HG03108 (cell line): ENCODE results near the gene LARP1.
"Not testable (repeated sequence)": the region's sequence is repeated elsewhere in the genome, so short reads cannot be mapped to it uniquely, and the experiment has no call there.

Source experiments
- ATAC-seq: cut with Tn5 transposase; IDR thresholded peaks from one replicate; pipeline ENCODE4 v1.9.1; 2021; ENCODE audit warnings: moderate library complexity; ENCODE audit not compliant: unreplicated experiment

LARP1 gene

DNA sequence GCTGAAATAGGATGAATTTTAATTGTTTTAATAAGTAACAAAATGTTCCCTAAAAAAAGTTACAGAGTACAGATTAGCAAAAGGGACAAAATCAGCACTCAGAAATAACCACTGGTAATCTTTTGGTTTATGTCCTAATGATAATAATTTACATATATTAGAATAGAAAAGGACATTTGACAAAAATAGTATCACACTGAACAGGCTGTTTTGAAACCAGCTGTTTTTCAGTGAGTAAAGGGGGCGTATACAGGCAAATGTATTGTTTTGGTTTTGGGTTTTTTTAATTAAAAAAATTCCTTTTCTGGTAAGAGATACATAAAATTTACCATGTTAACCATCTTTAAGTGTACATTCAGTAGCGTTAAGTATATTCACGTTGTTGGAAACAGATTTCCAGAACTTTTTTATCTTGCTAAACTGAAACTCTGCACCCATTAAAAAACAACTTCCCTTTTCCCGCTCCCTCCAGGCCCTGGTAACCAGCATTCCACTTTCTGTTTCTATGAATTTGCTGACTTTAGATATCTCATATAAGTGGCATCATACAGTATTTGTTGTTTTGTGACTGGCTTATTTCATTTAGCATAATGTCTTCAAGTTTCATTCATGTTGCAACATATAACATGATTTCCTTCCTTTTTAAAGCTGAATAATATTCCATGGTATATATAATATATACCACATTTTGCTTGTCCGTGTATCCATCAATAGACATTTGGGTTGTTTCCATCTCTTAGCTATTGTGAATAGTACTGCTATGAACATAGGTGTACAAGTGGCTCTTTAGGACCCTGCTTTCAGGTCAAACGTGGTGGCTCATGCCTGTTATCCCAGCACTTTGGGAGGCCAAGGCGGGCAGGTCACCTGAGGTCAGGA lies 20.6 kb upstream of the LARP1 start:
- no peak for ATAC-seq

GRCh38 chr5:154735362-154735761 lies 19.8 kb upstream of the LARP1 start:
- not testable (repeated sequence) for ATAC-seq

- not testable (repeated sequence) for ATAC-seq
Observed at GRCh38 chr5:154736372-154736771, 18.8 kb upstream of the LARP1 start.

DNA sequence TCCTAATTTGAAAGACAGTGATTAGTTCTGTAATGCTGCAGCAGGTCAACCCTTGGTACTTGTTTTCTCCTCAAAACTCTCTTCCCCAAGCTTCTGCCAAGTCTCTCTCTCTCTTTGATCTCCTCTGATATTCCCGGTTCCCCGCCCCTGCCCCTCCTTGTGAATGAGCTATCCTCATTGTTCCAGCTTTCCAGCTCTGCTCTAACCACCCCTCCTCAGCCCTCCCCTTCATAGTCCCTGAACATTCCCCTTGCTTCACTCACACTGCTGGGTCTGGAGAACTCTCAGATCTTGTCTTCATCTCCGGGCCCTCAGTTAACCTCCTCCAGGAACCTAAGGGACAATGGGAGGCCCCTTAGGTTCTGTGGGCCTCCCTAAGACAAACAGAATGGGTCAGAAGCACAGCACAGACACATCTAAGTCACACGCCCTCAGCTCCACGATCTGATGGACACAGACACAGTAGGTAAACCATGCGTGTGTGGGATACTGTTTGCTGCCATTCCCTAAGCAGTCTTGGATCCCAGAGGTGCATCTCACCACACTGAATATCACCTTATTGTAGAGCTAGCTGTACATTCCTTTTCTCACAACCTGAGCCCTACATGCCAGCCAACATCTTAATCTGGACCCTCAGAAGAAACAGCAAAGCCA lies 17.4 kb upstream of the LARP1 start:
- no peak for ATAC-seq

DNA sequence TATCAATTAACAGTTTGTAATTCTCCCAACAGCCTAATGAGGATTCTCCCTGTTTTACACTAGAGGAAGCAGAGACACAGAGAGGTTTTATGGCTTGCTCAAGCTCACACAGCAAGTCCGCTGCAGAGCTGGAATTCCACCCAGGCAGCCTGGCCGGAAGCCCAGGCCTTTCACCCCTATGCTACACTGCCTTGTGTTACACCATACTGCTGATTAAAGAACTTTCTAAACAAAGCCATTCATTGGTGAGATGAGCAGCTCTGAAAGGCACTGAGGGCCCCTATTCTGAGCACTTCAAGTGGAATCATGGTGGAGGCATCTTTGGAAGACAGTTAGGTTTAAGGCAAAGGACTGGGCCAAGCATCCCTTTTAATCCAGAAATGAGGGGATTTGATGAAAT lies 14.7 kb upstream of the LARP1 start:
- ATAC-seq, result no peak

GRCh38 chr5:154740957-154741356 lies 14.2 kb upstream of the LARP1 start:
- no peak for ATAC-seq

- no peak for ATAC-seq
Observed at GRCh38 chr5:154741415-154741814, 13.8 kb upstream of the LARP1 start.

DNA sequence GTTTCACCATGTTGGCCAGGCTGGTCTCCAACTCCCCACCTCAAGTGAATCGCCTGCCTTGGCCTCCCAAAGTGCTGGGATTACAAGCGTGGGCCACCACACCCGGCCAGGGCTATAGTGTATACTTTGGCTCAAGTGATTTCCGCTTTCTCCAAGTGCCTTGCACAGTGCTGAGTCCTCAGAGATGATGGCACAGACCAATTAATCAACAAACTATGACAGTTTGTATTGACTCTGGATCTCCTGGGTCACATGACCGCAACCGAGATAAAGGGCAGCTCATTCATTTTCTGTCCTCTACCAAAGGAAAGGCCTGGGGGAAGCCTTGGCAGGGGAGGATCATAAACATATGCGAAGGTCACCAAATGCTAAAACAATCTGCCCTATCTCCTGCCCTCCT lies 11.4 kb upstream of the LARP1 start:
- no peak for ATAC-seq

DNA sequence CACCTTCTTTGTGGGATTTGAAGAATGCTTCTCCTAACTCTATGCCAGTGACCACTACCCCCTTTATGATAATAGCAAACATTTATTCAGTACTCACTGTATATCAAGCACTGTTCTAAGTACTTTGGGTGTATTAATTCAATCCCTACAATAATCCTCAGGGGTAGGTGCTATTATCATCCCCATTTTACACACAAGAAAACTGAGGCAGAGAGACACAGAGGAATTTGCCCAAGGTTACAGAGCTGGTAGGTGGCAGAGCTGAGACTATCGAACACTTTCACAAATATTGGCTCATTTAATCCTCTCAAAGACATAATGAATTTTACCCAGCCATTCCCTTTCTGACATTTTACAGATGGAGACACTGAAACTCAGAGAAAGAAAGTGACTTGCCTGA lies 9.8 kb upstream of the LARP1 start:
- ATAC-seq, result no peak

DNA sequence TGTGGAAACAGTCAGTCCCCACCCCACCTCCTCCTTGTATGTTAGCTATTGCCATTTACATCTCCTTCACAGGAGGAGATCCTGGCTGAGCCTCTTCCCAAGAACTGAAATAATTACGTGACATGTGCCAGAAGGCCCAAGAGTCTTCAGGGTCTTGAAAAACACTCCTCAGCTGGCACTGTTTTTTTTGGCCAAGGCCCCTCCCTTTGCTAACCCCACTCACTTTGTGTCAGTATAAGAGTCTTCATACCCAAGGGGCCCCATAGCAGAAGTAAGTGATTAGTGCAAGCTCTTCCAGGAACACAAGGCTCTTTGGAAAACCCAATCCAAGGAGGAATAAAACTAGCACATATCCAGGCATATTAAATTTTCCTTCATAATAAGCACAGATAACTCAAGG lies 5.7 kb upstream of the LARP1 start:
- ATAC-seq, result no peak

- not testable (repeated sequence) for ATAC-seq
Observed at GRCh38 chr5:154750641-154751040, 4.5 kb upstream of the LARP1 start.

DNA sequence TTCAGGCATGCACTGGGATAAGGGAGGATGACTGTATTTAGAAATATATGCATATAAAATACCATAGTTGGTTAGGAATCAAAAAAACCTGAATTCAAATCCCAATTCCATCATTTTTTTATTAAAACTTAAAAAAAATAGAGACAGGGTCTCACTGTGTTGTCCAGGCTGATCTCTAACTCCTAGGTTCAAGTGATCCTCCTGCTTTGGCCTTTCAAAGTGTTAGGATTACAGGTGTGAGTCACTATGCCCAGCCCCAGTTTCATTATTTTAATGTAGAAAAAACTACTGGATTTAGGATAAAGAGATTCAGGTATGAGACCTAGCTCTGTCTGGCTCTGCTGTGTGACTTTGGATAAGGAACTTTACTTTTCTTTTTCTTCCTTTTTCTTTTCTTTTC lies 3.3 kb upstream of the LARP1 start:
- ATAC-seq, result no peak

- no peak for ATAC-seq
Observed at GRCh38 chr5:154753792-154754191, 1.4 kb upstream of the LARP1 start.

DNA sequence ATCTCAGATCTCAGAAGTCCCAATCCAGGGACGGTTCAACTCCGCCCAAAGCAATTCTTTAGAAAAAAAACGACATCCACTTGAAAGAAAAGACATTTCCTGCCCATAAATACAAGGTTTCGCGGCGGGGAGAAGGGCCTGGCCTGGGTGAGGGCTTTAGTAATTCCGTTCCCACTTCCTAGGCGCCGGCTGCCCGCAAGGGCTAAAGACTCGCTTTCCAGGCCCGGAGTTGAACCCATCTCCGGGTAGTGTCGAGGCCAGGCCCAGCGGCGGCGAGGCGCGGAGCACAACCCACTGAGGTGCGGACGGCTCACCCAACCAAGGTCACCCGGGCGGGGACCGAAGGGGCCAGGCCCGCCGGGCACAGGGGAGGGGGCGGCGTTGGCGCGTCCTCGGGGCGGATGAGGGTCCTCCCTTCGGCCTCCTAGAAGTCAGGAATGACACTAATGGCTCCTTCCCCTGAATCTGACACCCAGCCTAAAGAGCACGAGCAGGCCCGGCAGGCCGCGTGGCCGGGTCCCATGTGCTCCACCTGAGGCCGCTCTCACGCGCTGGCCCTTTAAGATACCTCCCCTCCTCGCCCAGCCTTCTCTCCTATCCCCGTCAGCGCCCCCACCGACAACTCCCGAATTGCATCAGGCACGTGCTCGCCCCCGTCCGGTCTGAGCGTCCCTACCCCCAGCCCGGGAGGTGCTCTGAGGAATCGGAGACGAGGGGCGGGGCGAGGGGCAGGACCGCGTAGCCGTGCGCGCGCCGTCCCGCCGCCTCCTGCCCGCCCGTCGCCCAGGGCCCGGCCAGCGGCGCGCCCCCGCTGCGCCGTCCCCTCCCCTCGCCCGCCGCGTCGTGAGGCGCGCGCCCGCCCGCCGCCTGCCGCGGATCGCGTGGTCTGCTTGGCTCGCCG lies 467 bp upstream of the LARP1 start:
- peak; percentile 87 for ATAC-seq

DNA sequence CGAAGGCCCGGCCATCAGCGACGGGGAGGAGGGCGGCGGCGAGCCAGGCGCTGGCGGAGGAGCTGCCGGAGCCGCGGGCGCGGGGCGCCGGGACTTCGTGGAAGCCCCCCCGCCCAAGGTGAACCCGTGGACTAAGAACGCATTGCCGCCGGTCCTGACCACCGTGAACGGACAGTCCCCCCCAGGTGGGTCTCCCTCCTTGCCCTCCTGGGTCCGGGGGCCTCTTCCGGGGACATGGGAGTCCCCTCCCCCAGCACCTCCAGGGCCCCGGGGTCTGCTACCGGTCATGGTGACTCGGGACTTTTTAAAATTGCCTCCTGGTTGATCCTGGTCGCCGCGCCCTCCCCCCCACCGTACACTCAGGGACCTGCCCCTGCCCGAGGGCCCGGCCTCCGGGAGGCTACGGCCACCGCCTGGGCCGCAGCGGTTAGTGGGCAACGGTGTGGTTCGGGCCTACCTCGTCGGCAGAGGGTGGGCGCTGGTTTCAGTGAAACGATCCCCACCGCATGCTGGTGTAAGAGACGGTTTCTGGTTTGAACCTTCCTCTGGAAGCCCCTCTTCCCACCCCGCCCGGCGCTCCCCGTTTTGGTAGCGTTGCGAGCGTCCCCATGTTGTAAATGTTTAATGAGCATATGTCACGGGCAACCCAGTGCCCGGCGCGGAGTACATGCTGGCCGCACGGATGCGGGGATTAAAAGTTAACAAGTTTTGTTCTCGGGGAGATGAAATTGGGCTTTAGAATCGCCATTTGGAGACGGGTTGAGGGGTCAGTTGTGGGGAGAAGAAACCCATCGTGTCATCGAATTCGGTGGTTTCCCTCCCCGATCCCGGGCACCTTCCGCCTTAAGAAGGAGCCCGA lies 1.1 kb downstream of the LARP1 start:
- ATAC-seq, result no peak

- no peak for ATAC-seq
Observed at GRCh38 chr5:154756868-154757813, 2.0 kb downstream of the LARP1 start.

DNA sequence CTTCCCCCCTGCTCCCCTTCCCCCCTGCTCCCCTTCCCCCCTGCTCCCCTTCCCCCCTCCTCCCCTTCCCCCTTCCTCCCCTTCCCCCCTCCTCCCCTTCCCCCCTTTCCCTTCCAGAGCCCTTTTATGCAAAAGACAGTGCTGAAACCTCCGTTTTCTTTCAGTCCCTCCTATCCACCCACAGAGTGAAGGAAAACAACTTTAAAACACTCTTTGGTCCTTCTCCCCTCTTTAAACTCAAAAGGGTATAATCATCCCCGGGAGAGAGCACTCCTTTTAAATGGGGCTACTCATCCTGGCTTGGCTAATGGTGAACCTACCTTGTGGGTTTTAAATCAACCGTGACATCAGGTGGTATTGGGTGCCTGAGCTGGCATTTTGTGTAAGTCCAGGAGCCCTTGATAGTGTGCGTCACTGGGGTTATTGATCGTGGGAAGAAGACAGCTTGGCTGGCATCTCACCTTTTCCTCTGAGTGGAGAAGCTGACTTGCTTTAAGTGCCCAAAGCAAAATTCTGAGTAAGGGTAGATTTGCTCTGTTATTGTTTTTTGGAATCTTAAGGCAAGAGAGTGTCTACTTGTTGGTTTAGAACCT lies 2.7 kb downstream of the LARP1 start:
- ATAC-seq, result no peak

DNA sequence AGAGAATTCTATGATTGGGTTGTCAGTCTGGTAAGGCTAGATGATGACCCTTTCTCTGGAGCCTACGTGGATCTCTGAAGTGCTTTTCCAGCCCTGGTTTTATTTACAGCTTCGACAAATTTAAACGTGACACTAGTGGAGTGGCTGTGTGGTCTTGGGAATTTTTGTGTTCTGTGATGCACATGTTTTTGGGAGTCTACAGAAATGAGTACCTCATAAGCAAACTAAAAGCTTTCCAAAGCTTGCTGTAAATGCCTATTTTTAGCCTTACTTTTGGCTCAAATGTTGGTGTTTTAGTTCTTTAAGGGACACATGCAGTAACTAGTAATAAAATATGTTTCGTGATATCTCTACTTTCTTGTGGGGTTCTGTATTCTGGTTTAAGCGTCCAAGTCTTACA lies 3.3 kb downstream of the LARP1 start:
- no peak for ATAC-seq

DNA sequence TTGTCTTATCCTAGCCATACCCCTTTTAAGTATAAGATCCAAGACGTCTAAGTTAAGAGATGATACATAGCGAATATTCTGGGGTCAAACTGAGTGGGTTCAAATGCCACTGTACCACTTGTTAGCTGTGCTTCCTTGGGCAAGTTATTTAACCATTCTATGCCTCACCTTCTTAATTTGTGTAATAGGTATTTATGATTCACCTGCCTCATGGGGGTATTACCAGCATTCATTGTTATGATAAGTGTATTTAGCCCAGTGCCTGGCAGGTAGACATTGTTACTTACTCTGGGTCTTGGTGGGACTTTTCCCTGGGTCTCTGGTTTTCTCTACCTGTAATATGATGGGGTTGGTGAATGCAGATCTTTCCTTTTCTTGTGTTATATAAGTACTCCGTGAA lies 3.8 kb downstream of the LARP1 start:
- ATAC-seq, result no peak
